Measurements from ENCODE around the gene PRSS37.

Gene PRSS37

DNA sequence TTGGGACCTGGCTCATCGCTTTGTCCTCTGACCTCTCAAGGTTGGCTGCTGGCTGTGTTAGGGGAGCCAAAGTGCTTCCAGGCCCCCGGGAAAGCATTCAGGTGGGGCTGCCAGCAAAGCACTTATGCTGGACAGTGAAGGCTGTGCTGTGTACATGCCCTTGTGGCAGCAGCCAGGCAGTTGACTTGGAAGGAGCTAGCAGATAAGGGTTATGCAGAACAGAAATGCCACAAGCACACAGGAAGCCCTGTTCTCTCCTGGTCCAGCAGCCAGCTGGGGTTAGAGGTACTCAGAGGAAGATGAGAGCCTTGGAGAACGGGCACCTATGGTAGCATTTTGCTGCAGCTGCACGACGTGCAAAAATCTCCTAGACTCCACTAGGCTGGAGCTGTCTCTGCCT, 39.7 kb upstream of the PRSS37 start:
- no peak for DNase-seq (ENCODE audit: low read depth in 1 of 2, low spot score in 1 of 2)
- Histone ChIP-seq H3K4me3 (replicated peaks; ENCODE audit: insufficient read depth, low read length) (no peak overlapping the region), H3K27me3 (ENCODE audit: insufficient read depth, poor library complexity, severe bottlenecking) (no peaks in the 10 kb centered on the region), H3K27ac (replicated peaks) (no peak overlapping the region)
- TF ChIP-seq GABPA (IDR thresholded peaks at IDR 0.05; ENCODE audit: low read depth): no peak
- TF ChIP-seq, protein P1, sequence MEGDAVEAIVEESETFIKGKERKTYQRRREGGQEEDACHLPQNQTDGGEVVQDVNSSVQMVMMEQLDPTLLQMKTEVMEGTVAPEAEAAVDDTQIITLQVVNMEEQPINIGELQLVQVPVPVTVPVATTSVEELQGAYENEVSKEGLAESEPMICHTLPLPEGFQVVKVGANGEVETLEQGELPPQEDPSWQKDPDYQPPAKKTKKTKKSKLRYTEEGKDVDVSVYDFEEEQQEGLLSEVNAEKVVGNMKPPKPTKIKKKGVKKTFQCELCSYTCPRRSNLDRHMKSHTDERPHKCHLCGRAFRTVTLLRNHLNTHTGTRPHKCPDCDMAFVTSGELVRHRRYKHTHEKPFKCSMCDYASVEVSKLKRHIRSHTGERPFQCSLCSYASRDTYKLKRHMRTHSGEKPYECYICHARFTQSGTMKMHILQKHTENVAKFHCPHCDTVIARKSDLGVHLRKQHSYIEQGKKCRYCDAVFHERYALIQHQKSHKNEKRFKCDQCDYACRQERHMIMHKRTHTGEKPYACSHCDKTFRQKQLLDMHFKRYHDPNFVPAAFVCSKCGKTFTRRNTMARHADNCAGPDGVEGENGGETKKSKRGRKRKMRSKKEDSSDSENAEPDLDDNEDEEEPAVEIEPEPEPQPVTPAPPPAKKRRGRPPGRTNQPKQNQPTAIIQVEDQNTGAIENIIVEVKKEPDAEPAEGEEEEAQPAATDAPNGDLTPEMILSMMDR (IDR thresholded peaks at IDR 0.05; ENCODE audit: insufficient read depth, low read length): no peak
- TF ChIP-seq, protein P2, sequence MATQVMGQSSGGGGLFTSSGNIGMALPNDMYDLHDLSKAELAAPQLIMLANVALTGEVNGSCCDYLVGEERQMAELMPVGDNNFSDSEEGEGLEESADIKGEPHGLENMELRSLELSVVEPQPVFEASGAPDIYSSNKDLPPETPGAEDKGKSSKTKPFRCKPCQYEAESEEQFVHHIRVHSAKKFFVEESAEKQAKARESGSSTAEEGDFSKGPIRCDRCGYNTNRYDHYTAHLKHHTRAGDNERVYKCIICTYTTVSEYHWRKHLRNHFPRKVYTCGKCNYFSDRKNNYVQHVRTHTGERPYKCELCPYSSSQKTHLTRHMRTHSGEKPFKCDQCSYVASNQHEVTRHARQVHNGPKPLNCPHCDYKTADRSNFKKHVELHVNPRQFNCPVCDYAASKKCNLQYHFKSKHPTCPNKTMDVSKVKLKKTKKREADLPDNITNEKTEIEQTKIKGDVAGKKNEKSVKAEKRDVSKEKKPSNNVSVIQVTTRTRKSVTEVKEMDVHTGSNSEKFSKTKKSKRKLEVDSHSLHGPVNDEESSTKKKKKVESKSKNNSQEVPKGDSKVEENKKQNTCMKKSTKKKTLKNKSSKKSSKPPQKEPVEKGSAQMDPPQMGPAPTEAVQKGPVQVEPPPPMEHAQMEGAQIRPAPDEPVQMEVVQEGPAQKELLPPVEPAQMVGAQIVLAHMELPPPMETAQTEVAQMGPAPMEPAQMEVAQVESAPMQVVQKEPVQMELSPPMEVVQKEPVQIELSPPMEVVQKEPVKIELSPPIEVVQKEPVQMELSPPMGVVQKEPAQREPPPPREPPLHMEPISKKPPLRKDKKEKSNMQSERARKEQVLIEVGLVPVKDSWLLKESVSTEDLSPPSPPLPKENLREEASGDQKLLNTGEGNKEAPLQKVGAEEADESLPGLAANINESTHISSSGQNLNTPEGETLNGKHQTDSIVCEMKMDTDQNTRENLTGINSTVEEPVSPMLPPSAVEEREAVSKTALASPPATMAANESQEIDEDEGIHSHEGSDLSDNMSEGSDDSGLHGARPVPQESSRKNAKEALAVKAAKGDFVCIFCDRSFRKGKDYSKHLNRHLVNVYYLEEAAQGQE (IDR thresholded peaks at IDR 0.05; ENCODE audit: insufficient replicate concordance, low read depth): no peak
- TF ChIP-seq POLR2AphosphoS5 (IDR thresholded peaks at IDR 0.05; ENCODE audit: low read depth): no peak
- TF ChIP-seq SPI1 (IDR thresholded peaks at IDR 0.05; ENCODE audit: borderline replicate concordance, low read depth): no peak

DNA sequence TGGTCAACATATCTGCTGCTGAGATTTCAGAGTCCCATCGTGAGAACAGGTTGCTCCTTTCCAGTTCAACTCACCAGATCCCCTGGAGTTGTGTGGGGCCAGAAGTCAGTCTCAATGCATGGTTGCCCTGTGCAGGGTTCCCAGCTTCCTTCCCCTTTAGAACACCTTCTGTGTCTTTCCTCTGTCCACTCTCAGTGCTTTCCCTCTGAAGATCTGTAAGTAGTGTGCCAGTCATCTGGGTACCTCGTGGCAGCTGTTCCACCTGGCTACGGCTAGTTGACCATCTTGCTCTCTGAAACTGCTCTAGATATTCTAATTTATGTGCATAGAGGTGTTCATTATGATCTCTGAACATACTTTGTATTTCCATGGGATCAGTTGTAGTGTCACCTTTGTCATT, 36.1 kb upstream of the PRSS37 start:
- Histone ChIP-seq H3K4me3 (replicated peaks; ENCODE audit: insufficient read depth, low read length) (no peak overlapping the region), H3K27me3 (ENCODE audit: insufficient read depth, poor library complexity, severe bottlenecking) (no peaks in the 10 kb centered on the region), H3K27ac (replicated peaks) (no peak overlapping the region)
- no peak for DNase-seq (ENCODE audit: low read depth in 1 of 2, low spot score in 1 of 2)
- TF ChIP-seq GABPA (IDR thresholded peaks at IDR 0.05; ENCODE audit: low read depth) (no peak), SPI1 (IDR thresholded peaks at IDR 0.05; ENCODE audit: borderline replicate concordance, low read depth) (no peak)

DNA sequence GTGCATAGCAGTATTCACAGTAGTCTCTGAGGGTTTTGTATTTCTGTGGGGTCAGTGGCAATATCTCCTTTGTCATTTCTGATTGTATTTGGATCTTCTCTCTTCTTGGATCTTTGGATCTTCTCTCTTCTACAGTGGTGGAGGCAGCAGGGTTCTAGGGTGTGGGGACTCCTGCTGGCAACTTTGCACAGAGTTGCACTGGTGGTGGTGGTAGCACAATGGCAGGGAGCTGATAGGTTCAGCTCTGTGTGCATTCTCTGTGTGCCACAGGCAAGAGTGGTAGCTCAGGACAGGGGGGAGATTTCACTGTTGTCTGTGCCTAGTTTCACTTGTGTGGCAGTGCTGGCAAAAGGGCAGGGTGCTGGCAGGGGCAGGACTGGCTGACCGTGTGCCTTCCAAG, 35.1 kb upstream of the PRSS37 start:
- no peak overlapping the region for H3K27ac ChIP-seq (replicated peaks)
- no peak overlapping the region for H3K4me3 ChIP-seq (replicated peaks; ENCODE audit: insufficient read depth, low read length)
- no peaks in the 10 kb centered on the region for H3K27me3 ChIP-seq (ENCODE audit: insufficient read depth, poor library complexity, severe bottlenecking)
- TF ChIP-seq POLR2AphosphoS5 (IDR thresholded peaks at IDR 0.05; ENCODE audit: low read depth) (no peak), SPI1 (IDR thresholded peaks at IDR 0.05; ENCODE audit: borderline replicate concordance, low read depth) (no peak), GABPA (IDR thresholded peaks at IDR 0.05; ENCODE audit: low read depth) (no peak)
- TF ChIP-seq, protein P2 (IDR thresholded peaks at IDR 0.05; ENCODE audit: insufficient replicate concordance, low read depth): no peak
- TF ChIP-seq, protein P1 (IDR thresholded peaks at IDR 0.05; ENCODE audit: insufficient read depth, low read length): no peak
- DNase-seq (ENCODE audit: low read depth in 1 of 2, low spot score in 1 of 2): no peak

DNA sequence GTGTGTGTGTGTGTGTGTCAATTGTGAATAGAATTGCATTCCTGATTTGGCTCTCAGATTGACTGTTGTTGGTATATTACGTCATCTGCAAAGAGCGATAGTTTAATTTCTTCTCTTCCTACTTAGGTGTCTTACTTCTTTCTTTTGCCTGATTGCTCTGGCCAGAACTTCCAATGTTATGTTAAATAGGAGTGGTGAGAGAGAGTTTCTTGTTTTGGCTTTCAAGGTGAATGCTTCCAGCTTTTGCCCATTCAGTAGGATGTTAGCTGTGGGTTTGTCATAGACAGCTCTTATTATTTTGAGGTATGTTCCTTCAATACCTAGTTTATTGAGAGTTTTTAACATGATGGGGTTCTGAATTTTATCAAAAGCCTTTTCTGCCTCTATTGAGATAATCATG, 34.2 kb upstream of the PRSS37 start:
- no peak for TF ChIP-seq POLR2AphosphoS5 (IDR thresholded peaks at IDR 0.05; ENCODE audit: low read depth)
- TF ChIP-seq GABPA (IDR thresholded peaks at IDR 0.05; ENCODE audit: low read depth): no peak
- TF ChIP-seq, protein P1 (IDR thresholded peaks at IDR 0.05; ENCODE audit: insufficient read depth, low read length): no peak
- TF ChIP-seq, protein P2 (IDR thresholded peaks at IDR 0.05; ENCODE audit: insufficient replicate concordance, low read depth): no peak
- TF ChIP-seq SPI1 (IDR thresholded peaks at IDR 0.05; ENCODE audit: borderline replicate concordance, low read depth): no peak
- no peak overlapping the region for H3K4me3 ChIP-seq (replicated peaks; ENCODE audit: insufficient read depth, low read length)
- DNase-seq (ENCODE audit: low read depth in 1 of 2, low spot score in 1 of 2): peak in 1 of 2 experiments; percentile 11
- H3K27me3 ChIP-seq (ENCODE audit: insufficient read depth, poor library complexity, severe bottlenecking): no peaks in the 10 kb centered on the region
- no peak overlapping the region; the same call in 1 of the 2 replicates for H3K27ac ChIP-seq (replicated peaks)
